Tibial nerve (tissue), 4 donors: ENCODE results near the gene SLC9A3.

Source experiments
- CTCF ChIP-seq, 5 experiments: fragments of 200-600 bp in 3 of 5; fragments of 450-650 bp in 2 of 5; sonication (generic) in 3 of 5; IDR thresholded peaks; one replicate each; pipeline ENCODE4 v1.5.1; 2016 to 2019; ENCODE audit warnings: antibody characterized with exemption in 5 of 5, mild to moderate bottlenecking in 3 of 5, moderate library complexity in 2 of 5
- EP300 ChIP-seq, 2 donors: sonication (generic); formaldehyde crosslinking; IDR thresholded peaks; one replicate each; pipeline ENCODE4 v1.6.1; 2017; ENCODE audit warnings: antibody characterized with exemption in 2 of 2, mild to moderate bottlenecking in 1 of 2

GRCh38 chr5:515273-515836 is 8.9 kb downstream of the SLC9A3 start:
- no peak for TF ChIP-seq CTCF (IDR thresholded peaks at IDR 0.05)
- TF ChIP-seq EP300 (IDR thresholded peaks at IDR 0.05): no peak
